Stomach (tissue), 4 donors: Measurements from ENCODE around the gene HMGN1.

Experiments used
- POLR2A ChIP-seq, 4 donors: fragments of 450-650 bp; IDR thresholded peaks; one replicate each; pipeline ENCODE4 v1.6.1; 2016; ENCODE audit warnings: antibody characterized with exemption in 4 of 4, control low read depth in 2 of 4, mild to moderate bottlenecking in 1 of 4, moderate library complexity in 1 of 4
- POLR2AphosphoS5 ChIP-seq, 3 donors: sonication (generic); formaldehyde crosslinking; IDR thresholded peaks; one replicate each; pipeline ENCODE4 v1.6.1; 2016; ENCODE audit warnings: antibody characterized with exemption in 3 of 3
- TF ChIP-seq, protein P1 (sequence below), 7 experiments: fragments of 450-650 bp in 4 of 7; fragments of 200-600 bp in 3 of 7; sonication (generic) in 3 of 7; IDR thresholded peaks; one replicate each; pipeline ENCODE4 v1.5.1; 2016 to 2019; ENCODE audit warnings: antibody characterized with exemption in 7 of 7, control low read depth in 2 of 7, mild to moderate bottlenecking in 1 of 7

DNA sequence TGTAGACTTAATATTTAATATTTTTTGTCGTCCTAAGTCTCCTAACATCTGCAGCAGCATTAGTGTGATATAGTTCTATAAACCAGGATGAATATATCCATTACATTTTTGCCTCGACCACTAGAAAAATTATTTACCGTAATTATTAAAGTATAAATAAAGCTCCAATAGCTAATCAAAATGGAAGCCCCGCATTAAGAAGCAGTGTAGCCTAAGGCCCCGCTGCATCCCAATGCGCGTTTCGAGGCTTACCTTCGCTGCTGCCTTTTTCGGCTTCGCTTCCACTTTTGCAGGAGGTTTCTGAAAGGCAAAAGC lies 891 bp downstream of the HMGN1 start:
- TF ChIP-seq, protein P1, sequence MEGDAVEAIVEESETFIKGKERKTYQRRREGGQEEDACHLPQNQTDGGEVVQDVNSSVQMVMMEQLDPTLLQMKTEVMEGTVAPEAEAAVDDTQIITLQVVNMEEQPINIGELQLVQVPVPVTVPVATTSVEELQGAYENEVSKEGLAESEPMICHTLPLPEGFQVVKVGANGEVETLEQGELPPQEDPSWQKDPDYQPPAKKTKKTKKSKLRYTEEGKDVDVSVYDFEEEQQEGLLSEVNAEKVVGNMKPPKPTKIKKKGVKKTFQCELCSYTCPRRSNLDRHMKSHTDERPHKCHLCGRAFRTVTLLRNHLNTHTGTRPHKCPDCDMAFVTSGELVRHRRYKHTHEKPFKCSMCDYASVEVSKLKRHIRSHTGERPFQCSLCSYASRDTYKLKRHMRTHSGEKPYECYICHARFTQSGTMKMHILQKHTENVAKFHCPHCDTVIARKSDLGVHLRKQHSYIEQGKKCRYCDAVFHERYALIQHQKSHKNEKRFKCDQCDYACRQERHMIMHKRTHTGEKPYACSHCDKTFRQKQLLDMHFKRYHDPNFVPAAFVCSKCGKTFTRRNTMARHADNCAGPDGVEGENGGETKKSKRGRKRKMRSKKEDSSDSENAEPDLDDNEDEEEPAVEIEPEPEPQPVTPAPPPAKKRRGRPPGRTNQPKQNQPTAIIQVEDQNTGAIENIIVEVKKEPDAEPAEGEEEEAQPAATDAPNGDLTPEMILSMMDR (IDR thresholded peaks at IDR 0.05), result no peak
- TF ChIP-seq POLR2A (IDR thresholded peaks at IDR 0.05), result no peak
- TF ChIP-seq POLR2AphosphoS5 (IDR thresholded peaks at IDR 0.05), result no peak
